GM23248 (cell line): ENCODE results near the gene NBEAL2. TPM values are rescaled to one million over a fixed set of nuclear protein-coding genes. Genes with fewer than 3 reads are reported as not detected.

Source experiments
- DNase-seq: peaks from one replicate; pipeline ENCODE4 v3.0.0-alpha.2; 2015
- H2AFZ ChIP-seq: fragments of 200-600 bp; sonication (generic); 2 replicates; pipeline ENCODE4 v1.6.1; 2016; ENCODE audit warnings: antibody characterized with exemption
- H3F3A ChIP-seq: fragments of 200-600 bp; sonication (generic); 2 replicates; pipeline ENCODE4 v1.6.1; 2016; ENCODE audit warnings: mild to moderate bottlenecking, antibody characterized with exemption, mixed run types; ENCODE audit not compliant: insufficient read depth
- H3K27ac ChIP-seq: fragments of 200-600 bp; sonication (generic); 2 replicates; pipeline ENCODE4 v1.5.1; 2016; ENCODE audit warnings: mild to moderate bottlenecking
- H3K27me3 ChIP-seq: fragments of 200-600 bp; sonication (generic); replicated peaks from 2 replicates; pipeline ENCODE4 v1.6.1; 2016; ENCODE audit warnings: mild to moderate bottlenecking; ENCODE audit not compliant: insufficient read depth
- H3K36me3 ChIP-seq: fragments of 200-600 bp; sonication (generic); 2 replicates; pipeline ENCODE4 v1.6.1; 2016; ENCODE audit warnings: low read depth, mild to moderate bottlenecking
- H3K4me1 ChIP-seq: fragments of 200-600 bp; sonication (generic); 2 replicates; pipeline ENCODE4 v1.6.1; 2016; ENCODE audit warnings: mild to moderate bottlenecking; ENCODE audit not compliant: insufficient read depth
- H3K4me2 ChIP-seq: fragments of 200-600 bp; sonication (generic); one replicate; pipeline ENCODE4 v1.6.1; 2016; ENCODE audit warnings: mild to moderate bottlenecking; ENCODE audit not compliant: unreplicated experiment
- H3K4me3 ChIP-seq: fragments of 200-600 bp; sonication (generic); 2 replicates; pipeline ENCODE4 v1.5.1; 2016; ENCODE audit warnings: mild to moderate bottlenecking
- H3K79me2 ChIP-seq: fragments of 200-600 bp; sonication (generic); 2 replicates; pipeline ENCODE4 v1.6.1; 2016; ENCODE audit warnings: mild to moderate bottlenecking; ENCODE audit not compliant: insufficient read depth
- H3K9ac ChIP-seq: fragments of 200-600 bp; sonication (generic); 2 replicates; pipeline ENCODE4 v1.6.1; 2016; ENCODE audit warnings: mild to moderate bottlenecking
- H3K9me2 ChIP-seq: fragments of 200-600 bp; sonication (generic); 2 replicates; pipeline ENCODE4 v1.6.1; 2016; ENCODE audit warnings: mixed run types, mild to moderate bottlenecking, moderate library complexity; ENCODE audit not compliant: insufficient read depth
- H3K9me3 ChIP-seq: fragments of 200-600 bp; sonication (generic); one replicate; pipeline ENCODE4 v1.6.1; 2017; ENCODE audit warnings: low read depth
- H4K20me1 ChIP-seq: fragments of 200-600 bp; sonication (generic); 2 replicates; pipeline ENCODE4 v1.6.0; 2016; ENCODE audit not compliant: insufficient read depth
- EZH2 ChIP-seq: fragments of 200-600 bp; sonication (generic); IDR thresholded peaks from 2 replicates; pipeline ENCODE4 v1.6.1; 2018; ENCODE audit warnings: antibody characterized with exemption, mild to moderate bottlenecking; ENCODE audit not compliant: insufficient read depth, poor library complexity, severe bottlenecking
- EZH2phosphoT487 ChIP-seq: fragments of 200-600 bp; sonication (generic); IDR thresholded peaks from 2 replicates; pipeline ENCODE4 v1.6.1; 2018; ENCODE audit warnings: antibody characterized with exemption, moderate library complexity, mild to moderate bottlenecking, low read depth; ENCODE audit not compliant: insufficient read depth
- WGBS, 2 experiments: methylation state at CpG; one replicate each; pipeline ENCODE4 v1.1.6; 2015 to 2017; ENCODE audit warnings: low lambda C conversion rate in 2 of 2, low coverage in 1 of 2; ENCODE audit errors: missing lambda C conversion rate in 2 of 2; 5-methylcytosine and 5-hydroxymethylcytosine counted together
- in situ Hi-C: fragments of 300-500 bp; cut with MboI; formaldehyde crosslinking; loops from 2 replicates; pipeline ENCODE4 v1.15.0; 2020
- polyA plus RNA-seq: library from polyadenylated mRNA; unstranded; fragments of >200 nt; fragmentation: Nextera tagmentation; extraction: Ambion mirVana; gene quantifications from 2 replicates; pipeline ENCODE4 v1.2.1, GENCODE V29; 2016
- total RNA-seq: library from RNA; depleted of rRNA; stranded (reverse); fragments of >200 nt; shearing (Covaris generic); gene quantifications from 2 replicates; pipeline ENCODE4 v1.2.3, GENCODE V29; 2014

Gene NBEAL2
- total and polyA plus RNA-seq, 2 experiments from 2014 or later, result 0.94 to 2.8 TPM

GRCh38 chr3:47041114-47041513 is 61.6 kb downstream of the NBEAL2 start:
- peaks cover 6% of the 10 kb centered on the region; the same call in 1 of the 2 replicates for H3K4me1 ChIP-seq
- peaks cover 56% of the 10 kb centered on the region for H3K36me3 ChIP-seq
- H3K4me2 ChIP-seq, result no peak overlapping the region
- H2AFZ ChIP-seq, result no peak overlapping the region
- H3F3A ChIP-seq, result no peaks in the 10 kb centered on the region
- no peak for DNase-seq
- H3K79me2 ChIP-seq, result peaks cover 36% of the 10 kb centered on the region
- in situ Hi-C loops, result no loop called here
- no peaks in the 10 kb centered on the region for H4K20me1 ChIP-seq
- H3K27ac ChIP-seq, result no peak overlapping the region
- H3K9me3 ChIP-seq, result no peaks in the 10 kb centered on the region
- TF ChIP-seq EZH2phosphoT487, result no peak
- no peak for TF ChIP-seq EZH2
- H3K27me3 ChIP-seq, result no peaks in the 10 kb centered on the region
- WGBS, 2 experiments, result 90 to 94% methylated on average over 3 of the region's 3 CpGs
- no peak overlapping the region for H3K4me3 ChIP-seq
- no peaks in the 10 kb centered on the region for H3K9me2 ChIP-seq
- H3K9ac ChIP-seq, result no peak overlapping the region

GRCh38 chr3:47042231-47042791 is 62.8 kb downstream of the NBEAL2 start:
- Histone ChIP-seq H3K4me3 (no peak overlapping the region), H3F3A (0 out of 2 replicates have a peak, but pooled peaks cover 5% of the 10 kb centered on the region), H3K27me3 (no peaks in the 10 kb centered on the region), H2AFZ (no peak overlapping the region), H3K9me2 (no peaks in the 10 kb centered on the region), H3K79me2 (peaks cover 41% of the 10 kb centered on the region), H3K9me3 (no peaks in the 10 kb centered on the region), H3K36me3 (peaks cover 51% of the 10 kb centered on the region), H3K9ac (no peak overlapping the region), H4K20me1 (no peaks in the 10 kb centered on the region), H3K4me2 (no peak overlapping the region), H3K27ac (no peak overlapping the region), H3K4me1 (peaks cover 6% of the 10 kb centered on the region; the same call in 1 of the 2 replicates)
- TF ChIP-seq EZH2phosphoT487 (no peak), EZH2 (no peak)
- no peak for DNase-seq
- in situ Hi-C loops, result no loop called here
- WGBS, 2 experiments, result 72 to 73% methylated on average over 5 of the region's 5 CpGs

DNA sequence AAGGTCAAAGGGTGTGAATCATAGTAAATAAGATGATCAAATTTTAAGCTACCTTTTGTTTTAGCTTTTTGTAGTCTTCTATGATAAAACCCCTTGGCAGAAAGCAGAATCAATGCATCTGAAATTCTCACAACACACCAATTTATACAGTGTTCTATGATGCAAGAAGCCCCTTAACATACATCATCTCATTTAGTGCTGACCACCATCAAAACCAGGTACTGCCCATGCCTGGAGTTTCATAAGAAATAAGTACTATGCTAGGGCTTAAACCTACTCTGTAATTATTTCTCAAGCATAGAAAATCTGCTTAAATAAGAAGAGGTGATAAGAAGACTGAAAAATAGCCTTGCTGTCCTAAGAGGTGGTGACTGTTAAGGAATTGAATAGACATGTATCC is 67.6 kb downstream of the NBEAL2 start:
- TF ChIP-seq EZH2phosphoT487 (no peak), EZH2 (no peak)
- Histone ChIP-seq H3K4me3 (no peak overlapping the region), H3K27me3 (no peaks in the 10 kb centered on the region), H3K9me2 (no peaks in the 10 kb centered on the region), H3K36me3 (peaks cover 32% of the 10 kb centered on the region), H3K27ac (no peak overlapping the region), H2AFZ (no peak overlapping the region), H3K9me3 (no peaks in the 10 kb centered on the region), H3K9ac (no peak overlapping the region), H3F3A (0 out of 2 replicates have a peak, but pooled peaks cover 10% of the 10 kb centered on the region), H3K4me2 (no peak overlapping the region), H3K79me2 (peaks cover 63% of the 10 kb centered on the region), H3K4me1 (no peaks in the 10 kb centered on the region), H4K20me1 (no peaks in the 10 kb centered on the region)
- in situ Hi-C loops, result no loop called here
- no peak for DNase-seq

DNA sequence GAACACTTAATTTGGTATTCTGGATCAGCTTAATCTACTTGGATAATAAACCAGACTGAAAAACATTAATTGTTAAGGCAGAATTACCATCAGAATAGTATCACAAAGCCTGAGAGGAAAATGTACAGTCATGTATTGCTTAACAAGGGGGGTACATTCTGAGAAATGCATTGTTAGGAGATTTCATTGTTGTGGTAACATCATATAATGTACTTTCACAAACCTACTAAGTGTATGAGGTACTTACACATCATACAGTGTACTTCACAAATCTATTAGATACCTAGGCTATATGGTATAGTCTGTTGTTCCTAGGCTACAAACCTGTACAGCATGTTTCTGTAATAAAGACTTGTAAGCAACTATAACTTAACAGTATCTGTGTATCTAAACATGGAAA is 68.2 kb downstream of the NBEAL2 start:
- no peaks in the 10 kb centered on the region for H3K9me3 ChIP-seq
- TF ChIP-seq EZH2phosphoT487 (no peak), EZH2 (no peak)

GRCh38 chr3:47054412-47054811 is 74.9 kb downstream of the NBEAL2 start:
- DNase-seq, result peak; percentile 6
- Histone ChIP-seq H3F3A (peaks cover 10% of the 10 kb centered on the region), H4K20me1 (no peaks in the 10 kb centered on the region)

More for the DNA sequence above, 68.2 kb downstream of the NBEAL2 start:
- Histone ChIP-seq H3K27ac (no peak overlapping the region), H3K9me2 (no peaks in the 10 kb centered on the region), H3K27me3 (no peaks in the 10 kb centered on the region), H3K4me2 (no peak overlapping the region), H2AFZ (no peak overlapping the region), H3K36me3 (peaks cover 30% of the 10 kb centered on the region), H3K79me2 (peaks cover 69% of the 10 kb centered on the region), H3K4me3 (no peak overlapping the region), H3F3A (0 out of 2 replicates have a peak, but pooled peaks cover 10% of the 10 kb centered on the region), H3K4me1 (no peaks in the 10 kb centered on the region), H3K9ac (no peak overlapping the region), H4K20me1 (no peaks in the 10 kb centered on the region)
- in situ Hi-C loops, result no loop called here
- peak; percentile 12 for DNase-seq

More at GRCh38 chr3:47054412-47054811, 74.9 kb downstream of the NBEAL2 start:
- Histone ChIP-seq H3K9me2 (no peaks in the 10 kb centered on the region), H3K4me3 (no peak overlapping the region), H3K4me1 (peaks cover 5% of the 10 kb centered on the region; the same call in 1 of the 2 replicates), H3K79me2 (peaks cover 75% of the 10 kb centered on the region), H3K27me3 (no peaks in the 10 kb centered on the region), H3K36me3 (peaks cover 15% of the 10 kb centered on the region; the same call in 1 of the 2 replicates), H3K27ac (no peak overlapping the region), H2AFZ (no peak overlapping the region), H3K9ac (no peak overlapping the region), H3K4me2 (no peak overlapping the region), H3K9me3 (no peaks in the 10 kb centered on the region)
- TF ChIP-seq EZH2phosphoT487 (no peak), EZH2 (no peak)
- in situ Hi-C loops, result no loop called here
